Measurements from ENCODE around the gene LAIR1.

DNA sequence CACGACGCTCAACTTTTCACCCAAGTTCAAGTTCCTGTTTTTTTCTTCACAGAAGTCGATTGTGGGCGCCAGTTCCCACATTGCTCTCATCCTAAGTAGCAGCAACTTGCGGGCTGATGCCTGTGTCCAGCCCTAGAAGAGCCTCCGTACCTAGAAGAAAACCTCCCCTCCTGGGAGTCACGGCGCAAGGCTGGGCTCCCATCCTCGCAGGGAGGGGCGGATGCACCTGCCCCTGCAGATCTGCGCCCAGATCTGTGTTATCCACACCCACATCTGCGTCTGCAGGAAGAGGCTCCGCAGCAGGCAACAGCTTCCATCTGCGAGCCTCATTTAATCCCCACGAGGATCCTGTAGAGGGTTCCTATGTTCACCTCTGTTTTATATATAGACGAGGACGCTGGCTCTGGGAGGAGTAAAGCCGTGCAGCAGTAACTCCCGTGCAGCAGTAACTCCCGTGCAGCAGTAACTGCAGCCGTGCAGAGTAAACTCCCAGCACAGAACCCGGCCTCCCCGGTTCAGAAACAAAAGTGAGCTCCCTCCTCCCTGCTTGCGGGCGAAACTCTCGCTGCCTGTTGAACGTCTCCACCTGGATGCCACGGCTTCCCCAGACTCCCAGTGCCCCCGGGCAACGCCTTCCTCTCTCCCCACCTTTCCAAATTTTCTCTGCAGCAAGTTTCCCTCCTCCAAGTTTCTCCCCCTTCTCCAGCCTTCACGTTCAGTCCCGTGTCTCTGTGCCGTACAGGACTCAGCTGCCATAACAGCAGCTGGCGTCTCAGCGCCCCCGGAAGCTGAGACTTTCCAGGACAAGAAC lies 23.5 kb upstream of the LAIR1 start:
- TF ChIP-seq, protein P1, sequence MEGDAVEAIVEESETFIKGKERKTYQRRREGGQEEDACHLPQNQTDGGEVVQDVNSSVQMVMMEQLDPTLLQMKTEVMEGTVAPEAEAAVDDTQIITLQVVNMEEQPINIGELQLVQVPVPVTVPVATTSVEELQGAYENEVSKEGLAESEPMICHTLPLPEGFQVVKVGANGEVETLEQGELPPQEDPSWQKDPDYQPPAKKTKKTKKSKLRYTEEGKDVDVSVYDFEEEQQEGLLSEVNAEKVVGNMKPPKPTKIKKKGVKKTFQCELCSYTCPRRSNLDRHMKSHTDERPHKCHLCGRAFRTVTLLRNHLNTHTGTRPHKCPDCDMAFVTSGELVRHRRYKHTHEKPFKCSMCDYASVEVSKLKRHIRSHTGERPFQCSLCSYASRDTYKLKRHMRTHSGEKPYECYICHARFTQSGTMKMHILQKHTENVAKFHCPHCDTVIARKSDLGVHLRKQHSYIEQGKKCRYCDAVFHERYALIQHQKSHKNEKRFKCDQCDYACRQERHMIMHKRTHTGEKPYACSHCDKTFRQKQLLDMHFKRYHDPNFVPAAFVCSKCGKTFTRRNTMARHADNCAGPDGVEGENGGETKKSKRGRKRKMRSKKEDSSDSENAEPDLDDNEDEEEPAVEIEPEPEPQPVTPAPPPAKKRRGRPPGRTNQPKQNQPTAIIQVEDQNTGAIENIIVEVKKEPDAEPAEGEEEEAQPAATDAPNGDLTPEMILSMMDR (conservative IDR thresholded peaks at IDR 0.05) = no peak
- TF ChIP-seq ZFX (IDR thresholded peaks at IDR 0.05) = no peak
